Activated CD8-positive, alpha-beta T cell treated with anti-CD3 and anti-CD28 coated beads, Interleukin-2, amount 10 ng/mL, durations not matched to agents 7 days and 5 days (primary cell): ENCODE measurements around the gene EIF1. TPM values are rescaled to one million over a fixed set of nuclear protein-coding genes. Genes with fewer than 3 reads are reported as not detected.
A peak's percentile ranks its signal among the peaks of the same experiment; 100 is the strongest.
"Not testable (repeated sequence)": the region's sequence is repeated elsewhere in the genome, so short reads cannot be mapped to it uniquely, and the experiment has no call there.

Source experiments
- ATAC-seq: fragments of 150-1000 bp; cut with Tn5 transposase; one replicate; pipeline ENCODE4 v1.10.0; 2021; ENCODE audit warnings: moderate library complexity
- CTCF ChIA-PET: fragments of 350-600 bp; sonication (Branson Sonifier 250); formaldehyde crosslinking; loops from one replicate; lab custom pipeline; 2021; ENCODE audit warnings: antibody characterized with exemption; lab: Charles Lee
- POLR2A ChIA-PET: fragments of 350-600 bp; sonication (Branson Sonifier 250); formaldehyde crosslinking; loops from one replicate; lab custom pipeline; 2021; ENCODE audit warnings: antibody characterized with exemption; lab: Charles Lee
- DNase-seq: peaks from one replicate; pipeline ENCODE4 v3.0.0-alpha.2; 2020
- H3K27ac Mint-ChIP-seq: one replicate; pipeline ENCODE4 v1.8.0; 2021; ENCODE audit warnings: mild to moderate bottlenecking, mixed read lengths
- H3K27me3 Mint-ChIP-seq: one replicate; pipeline ENCODE4 v1.8.0; 2021; ENCODE audit warnings: low read depth, mixed read lengths
- H3K36me3 Mint-ChIP-seq: one replicate; pipeline ENCODE4 v1.8.0; 2021; ENCODE audit warnings: low read depth, mixed read lengths
- H3K4me1 Mint-ChIP-seq: one replicate; pipeline ENCODE4 v1.8.0; 2021; ENCODE audit warnings: low read depth, mixed read lengths
- H3K4me3 Mint-ChIP-seq: one replicate; pipeline ENCODE4 v1.8.0; 2021; ENCODE audit warnings: mild to moderate bottlenecking, mixed read lengths
- H3K9me3 Mint-ChIP-seq: one replicate; pipeline ENCODE4 v1.8.0; 2022; ENCODE audit warnings: mixed read lengths; ENCODE audit not compliant: insufficient read depth
- total RNA-seq, 2 experiments: library from RNA; stranded (reverse); gene quantifications; one replicate each; pipeline ENCODE4 v1.2.3, GENCODE V29; 2021

Gene EIF1
- total RNA-seq, 2 experiments from 2014 or later, result 661 to 670 TPM

DNA sequence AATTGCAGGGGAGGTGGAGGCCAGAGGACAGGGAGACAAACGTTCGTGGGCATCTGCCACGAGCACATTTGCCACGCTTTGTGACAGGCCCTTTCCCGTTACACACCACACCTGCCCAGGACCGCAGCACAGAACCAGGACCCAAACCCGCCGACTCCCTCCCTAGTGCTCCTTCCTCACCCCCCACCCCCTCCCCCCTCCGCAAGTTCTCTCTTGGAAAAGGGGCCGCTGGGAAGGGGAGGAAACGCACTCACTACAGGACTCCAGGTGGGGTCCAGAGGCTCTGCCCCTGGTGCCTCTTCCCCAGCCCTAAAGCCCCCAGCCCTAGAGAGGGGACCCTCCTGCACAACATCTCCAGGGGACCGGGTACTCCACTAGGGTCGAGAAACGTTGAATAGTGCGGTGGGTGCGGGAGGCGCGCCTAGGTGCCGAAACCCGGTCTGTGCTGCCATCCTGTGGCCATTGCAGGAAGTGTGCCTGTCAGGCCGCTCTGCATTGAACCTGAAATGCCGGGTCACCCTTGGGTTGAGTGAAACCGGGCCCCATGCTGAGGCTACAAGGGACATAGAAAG lies 21.9 kb upstream of the EIF1 start:
- Mint-ChIP-seq H3K27ac (peak overlapping the region; percentile 93), H3K27me3 (peaks cover 17% of the 10 kb centered on the region), H3K4me1 (peaks cover 38% of the 10 kb centered on the region), H3K4me3 (peak overlapping the region; percentile 82), H3K36me3 (peaks cover 2% of the 10 kb centered on the region), H3K9me3 (no peaks in the 10 kb centered on the region)
- ChIA-PET POLR2A (interaction anchor here (0.9 to 6.1 kb wide), 6 partner anchors 9 to 1701 kb away, joined by 3 to 108 read pairs (median 9); partner anchors contain the start of gene EIF1), CTCF (interaction anchor here (0.6 to 12.5 kb wide), 15 partner anchors 12 to 864 kb away, joined by 3 to 399 read pairs (median 4); partner anchors contain the start of gene EIF1)
- DNase-seq (peak; percentile 92), ATAC-seq (peak; percentile 66)

DNA sequence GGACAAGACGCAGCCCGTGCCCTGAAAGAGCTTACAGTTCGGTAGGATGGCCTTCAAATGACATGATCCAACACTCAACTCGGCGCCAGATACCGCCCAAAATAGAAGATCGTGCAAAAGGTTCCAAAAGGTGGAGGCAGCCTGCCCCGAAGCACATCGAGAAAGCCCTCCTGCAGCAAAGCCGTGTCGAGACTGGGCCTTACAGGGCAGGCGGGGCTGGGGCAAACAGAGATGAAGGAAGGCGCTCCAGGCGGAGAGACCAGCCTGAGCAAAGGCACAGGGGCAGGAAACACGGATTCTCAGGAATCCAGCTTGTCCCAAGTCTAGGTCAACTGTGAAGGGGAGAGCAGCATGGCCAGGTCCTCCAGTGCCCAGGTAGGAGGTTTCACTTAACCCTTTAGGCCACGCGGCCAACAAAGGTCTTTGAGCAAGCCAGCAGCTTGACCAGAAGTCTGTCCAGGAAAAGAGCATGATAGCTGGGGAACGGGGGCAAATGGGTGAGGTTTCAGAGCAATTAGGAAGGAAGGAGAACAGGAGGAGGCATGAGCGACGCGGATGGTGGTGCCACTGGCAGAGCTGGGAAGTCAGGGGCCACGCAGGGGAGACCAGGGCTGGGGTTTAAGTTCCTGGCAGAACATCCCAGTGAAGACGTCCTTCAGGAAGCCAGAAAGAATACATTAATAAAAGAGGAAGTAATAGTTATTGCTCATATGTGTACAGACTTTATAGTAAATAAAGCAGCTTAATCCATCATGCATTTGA lies 21.2 kb upstream of the EIF1 start:
- ATAC-seq, result no peak
- no peak for DNase-seq
- Mint-ChIP-seq H3K27ac (peak overlapping the region; percentile 93), H3K4me3 (peak overlapping the region; percentile 82), H3K27me3 (peaks cover 17% of the 10 kb centered on the region), H3K9me3 (no peaks in the 10 kb centered on the region), H3K4me1 (peaks cover 38% of the 10 kb centered on the region), H3K36me3 (peaks cover 2% of the 10 kb centered on the region)
- ChIA-PET CTCF (interaction anchor here (0.6 to 12.5 kb wide), 9 partner anchors 12 to 812 kb away, joined by 3 to 399 read pairs (median 5); partner anchors contain the start of gene EIF1), POLR2A (interaction anchor here (0.6 to 6.1 kb wide), 5 partner anchors 9 to 1700 kb away, joined by 3 to 108 read pairs (median 6); partner anchors contain the start of gene EIF1)

DNA sequence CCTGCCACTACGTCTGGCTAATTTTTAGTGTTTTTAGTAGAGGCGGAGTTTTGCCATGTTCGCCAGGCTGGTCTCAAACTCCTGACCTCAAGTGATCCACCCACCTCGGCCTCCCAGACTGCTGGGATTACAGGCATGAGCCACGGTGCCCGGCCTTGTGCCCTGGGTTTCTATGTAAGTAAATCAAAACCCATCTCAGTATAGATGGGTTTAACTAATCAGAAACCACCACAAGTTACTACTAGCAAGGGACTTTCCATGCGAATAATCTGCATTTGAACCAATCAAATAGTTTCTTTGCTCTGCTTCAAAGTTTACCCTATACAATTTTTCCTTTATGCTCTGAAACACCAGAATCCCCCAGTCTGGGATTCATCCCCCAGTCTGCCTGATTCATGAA lies 16.5 kb upstream of the EIF1 start:
- Mint-ChIP-seq H3K27ac (no peak overlapping the region), H3K27me3 (no peaks in the 10 kb centered on the region), H3K4me1 (peaks cover 32% of the 10 kb centered on the region), H3K36me3 (peaks cover 3% of the 10 kb centered on the region), H3K9me3 (no peaks in the 10 kb centered on the region), H3K4me3 (no peak overlapping the region)
- DNase-seq (no peak), ATAC-seq (no peak)
- ChIA-PET CTCF (interaction anchor here (0.7 to 1.8 kb wide), 2 partner anchors 9 kb away, joined by 3 to 8 read pairs; no protein-coding TSS in a partner anchor), POLR2A (interaction anchor here (1.6 kb wide), 1 partner anchor 17 kb away, joined by 4 read pairs; the partner anchor contains the start of gene EIF1)

DNA sequence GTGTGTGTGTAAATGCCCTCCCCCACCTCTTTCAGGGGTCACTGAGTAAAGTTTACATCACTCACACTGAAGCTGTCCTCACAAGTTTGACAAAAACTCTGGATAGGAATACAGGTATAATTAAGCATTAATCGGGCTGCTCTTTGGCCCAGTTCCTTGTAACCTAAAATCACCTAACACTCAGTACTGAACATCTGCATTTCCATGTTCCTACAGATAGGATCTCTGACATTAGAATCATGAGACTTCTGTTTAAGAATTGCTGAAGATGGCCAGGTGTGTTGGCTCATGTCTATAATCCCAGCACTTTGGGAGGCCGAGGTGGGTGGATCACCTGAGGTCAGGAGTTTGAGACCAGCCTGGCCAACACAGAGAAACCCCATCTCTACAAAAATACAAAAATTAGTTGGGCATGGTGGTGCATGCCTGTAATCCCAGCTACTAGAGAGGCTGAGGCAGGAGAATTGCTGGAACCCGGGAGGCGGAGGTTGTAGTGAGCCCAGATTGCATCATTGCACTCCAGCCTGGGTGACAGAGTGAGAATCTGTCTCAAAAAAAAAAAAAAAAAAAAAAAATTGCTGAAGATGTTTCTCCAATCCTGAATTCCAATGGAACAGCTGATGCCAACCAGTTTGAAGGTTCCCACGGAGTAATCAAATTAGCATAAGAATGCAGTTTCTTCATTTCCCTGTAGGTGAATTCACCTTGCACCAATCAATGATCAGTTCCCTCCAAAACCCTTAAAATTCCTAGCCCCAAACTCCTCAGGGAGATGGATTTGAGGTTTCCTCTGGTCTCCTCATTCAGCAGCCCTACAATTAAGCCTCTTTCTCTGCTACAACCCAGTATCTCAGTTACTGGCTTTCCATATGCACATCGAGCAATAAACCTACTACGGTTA lies 13.3 kb upstream of the EIF1 start:
- ATAC-seq, H3K27me3 Mint-ChIP-seq, DNase-seq, H3K9me3 Mint-ChIP-seq, H3K27ac Mint-ChIP-seq, H3K4me3 Mint-ChIP-seq: not testable (repeated sequence)
- POLR2A ChIA-PET, result interaction anchor here (0.6 to 7.9 kb wide), 4 partner anchors 8 to 1881 kb away, joined by 3 to 303 read pairs (median 4); partner anchors contain the start of gene EIF1
- CTCF ChIA-PET, result interaction anchor here (1.3 to 8.5 kb wide), 3 partner anchors 10 to 21 kb away, joined by 3 to 219 read pairs (median 3); partner anchors contain the start of gene EIF1
- Mint-ChIP-seq H3K4me1 (peaks cover 47% of the 10 kb centered on the region), H3K36me3 (peaks cover 11% of the 10 kb centered on the region)

DNA sequence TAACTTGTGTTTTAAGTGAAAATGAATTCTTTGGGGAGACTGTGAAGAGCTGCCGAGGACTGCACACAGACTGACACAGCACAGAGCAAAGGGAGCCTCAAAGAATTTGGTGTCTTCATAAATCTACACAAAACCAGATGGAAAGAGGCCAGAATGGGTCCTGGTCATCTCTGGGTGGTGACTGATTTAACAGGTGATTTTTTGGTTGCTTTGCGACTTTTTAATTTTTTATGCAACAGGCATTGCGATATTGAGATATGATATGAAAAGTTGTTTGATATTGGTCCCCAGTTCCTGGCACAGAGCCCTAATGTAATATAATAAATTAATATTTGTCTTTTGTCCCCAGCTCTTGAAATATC lies 12.6 kb upstream of the EIF1 start:
- POLR2A ChIA-PET, result interaction anchor here (0.6 to 7.9 kb wide), 4 partner anchors 8 to 1881 kb away, joined by 3 to 303 read pairs (median 4); partner anchors contain the start of gene EIF1
- CTCF ChIA-PET, result interaction anchor here (0.7 to 8.5 kb wide), 5 partner anchors 10 to 20 kb away, joined by 3 to 219 read pairs (median 3); partner anchors contain the start of gene EIF1
- H3K36me3 Mint-ChIP-seq, result peaks cover 11% of the 10 kb centered on the region
- no peak overlapping the region for H3K27ac Mint-ChIP-seq
- peaks cover 52% of the 10 kb centered on the region for H3K4me1 Mint-ChIP-seq
- peaks cover 6% of the 10 kb centered on the region for H3K9me3 Mint-ChIP-seq
- H3K27me3 Mint-ChIP-seq, result no peaks in the 10 kb centered on the region
- no peak overlapping the region for H3K4me3 Mint-ChIP-seq
- DNase-seq (no peak), ATAC-seq (no peak)

DNA sequence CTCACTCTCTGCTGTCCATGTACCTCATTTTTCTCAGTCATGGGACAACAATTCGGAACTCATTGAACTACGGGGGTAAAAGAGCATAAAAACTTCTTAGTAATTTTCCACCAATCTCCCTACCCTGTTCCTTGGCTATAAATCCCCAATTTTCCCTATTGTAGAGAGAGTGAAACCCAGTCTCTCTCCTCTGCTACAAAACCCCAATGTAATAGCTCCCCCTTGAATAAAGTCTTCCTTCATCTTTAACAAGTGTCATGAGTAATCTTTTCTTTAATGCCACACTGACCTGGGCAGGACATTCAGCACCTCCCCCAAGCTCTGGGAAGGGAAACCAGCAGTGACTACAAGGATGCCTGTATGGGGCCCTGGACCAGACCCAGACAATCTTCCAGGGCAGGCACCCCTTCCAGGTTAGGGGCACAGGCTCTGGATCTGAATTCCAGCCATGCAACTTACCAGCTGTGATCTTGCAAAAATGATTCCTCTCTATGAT lies 10.2 kb upstream of the EIF1 start:
- CTCF ChIA-PET, result interaction anchor here (0.7 to 8.5 kb wide), 8 partner anchors 12 to 860 kb away, joined by 3 to 219 read pairs (median 16); partner anchors contain the start of genes EIF1 and P3H4
- peaks cover 62% of the 10 kb centered on the region for H3K4me1 Mint-ChIP-seq
- H3K27ac Mint-ChIP-seq, result peak overlapping the region; percentile 94
- H3K4me3 Mint-ChIP-seq, result peak overlapping the region; percentile 84
- peak; percentile 28 for ATAC-seq
- peaks cover 6% of the 10 kb centered on the region for H3K9me3 Mint-ChIP-seq
- peaks cover 11% of the 10 kb centered on the region for H3K36me3 Mint-ChIP-seq
- DNase-seq, result no peak
- H3K27me3 Mint-ChIP-seq, result no peaks in the 10 kb centered on the region
- POLR2A ChIA-PET, result interaction anchor here (0.6 to 7.9 kb wide), 8 partner anchors 8 to 62 kb away, joined by 3 to 303 read pairs (median 6); partner anchors contain the start of gene EIF1

DNA sequence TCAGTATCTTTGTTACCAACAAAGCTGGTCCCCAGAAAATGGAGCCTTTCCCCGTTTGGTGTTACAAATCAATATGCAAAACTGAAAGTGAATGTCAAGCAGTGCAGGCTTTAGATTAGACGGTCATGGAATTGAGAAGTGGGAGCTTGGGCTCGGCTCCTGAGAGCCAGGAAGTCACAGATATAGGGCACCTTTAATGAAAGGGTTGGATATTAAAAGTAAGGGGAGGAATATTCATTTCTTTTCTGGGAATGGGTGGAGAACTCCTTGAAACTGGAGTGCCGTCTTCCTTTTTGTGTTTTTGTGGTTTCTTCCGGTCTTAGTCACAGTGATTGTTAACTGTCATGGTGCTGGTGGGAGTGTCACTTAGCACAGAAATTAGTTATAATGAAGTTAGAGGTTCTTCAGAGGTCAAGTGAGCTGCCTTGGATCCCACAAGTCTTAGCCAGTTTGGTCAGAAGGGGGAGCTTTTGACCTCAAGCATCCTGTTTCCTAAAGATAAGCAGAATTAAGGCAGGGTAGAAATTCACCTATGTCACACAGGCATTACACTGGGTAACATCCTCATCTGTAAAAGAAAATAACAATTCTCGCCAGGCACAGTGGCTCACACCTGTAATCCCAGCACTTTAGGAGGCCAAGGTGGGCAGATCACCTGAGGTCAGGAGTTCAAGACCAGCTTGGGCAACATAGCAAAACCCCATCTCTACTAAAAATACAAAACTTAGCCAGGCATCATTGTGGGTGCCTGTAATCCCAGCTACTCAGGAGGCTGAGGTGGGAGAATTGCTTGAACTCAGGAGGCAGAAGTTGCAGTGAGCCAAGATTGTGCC lies 9.6 kb upstream of the EIF1 start:
- DNase-seq, result peak; percentile 91
- peak; percentile 91 for ATAC-seq
- H3K36me3 Mint-ChIP-seq, result peaks cover 11% of the 10 kb centered on the region
- POLR2A ChIA-PET, result interaction anchor here (0.9 to 7.9 kb wide), 8 partner anchors 9 to 17 kb away, joined by 3 to 303 read pairs (median 6); partner anchors contain the start of gene EIF1
- peaks cover 6% of the 10 kb centered on the region for H3K9me3 Mint-ChIP-seq
- H3K4me3 Mint-ChIP-seq, result peak overlapping the region; percentile 84
- H3K27me3 Mint-ChIP-seq, result no peaks in the 10 kb centered on the region
- H3K4me1 Mint-ChIP-seq, result peaks cover 62% of the 10 kb centered on the region
- CTCF ChIA-PET, result interaction anchor here (0.7 to 8.5 kb wide), 7 partner anchors 11 to 860 kb away, joined by 3 to 219 read pairs (median 21); partner anchors contain the start of genes EIF1 and P3H4
- H3K27ac Mint-ChIP-seq, result peak overlapping the region; percentile 94

DNA sequence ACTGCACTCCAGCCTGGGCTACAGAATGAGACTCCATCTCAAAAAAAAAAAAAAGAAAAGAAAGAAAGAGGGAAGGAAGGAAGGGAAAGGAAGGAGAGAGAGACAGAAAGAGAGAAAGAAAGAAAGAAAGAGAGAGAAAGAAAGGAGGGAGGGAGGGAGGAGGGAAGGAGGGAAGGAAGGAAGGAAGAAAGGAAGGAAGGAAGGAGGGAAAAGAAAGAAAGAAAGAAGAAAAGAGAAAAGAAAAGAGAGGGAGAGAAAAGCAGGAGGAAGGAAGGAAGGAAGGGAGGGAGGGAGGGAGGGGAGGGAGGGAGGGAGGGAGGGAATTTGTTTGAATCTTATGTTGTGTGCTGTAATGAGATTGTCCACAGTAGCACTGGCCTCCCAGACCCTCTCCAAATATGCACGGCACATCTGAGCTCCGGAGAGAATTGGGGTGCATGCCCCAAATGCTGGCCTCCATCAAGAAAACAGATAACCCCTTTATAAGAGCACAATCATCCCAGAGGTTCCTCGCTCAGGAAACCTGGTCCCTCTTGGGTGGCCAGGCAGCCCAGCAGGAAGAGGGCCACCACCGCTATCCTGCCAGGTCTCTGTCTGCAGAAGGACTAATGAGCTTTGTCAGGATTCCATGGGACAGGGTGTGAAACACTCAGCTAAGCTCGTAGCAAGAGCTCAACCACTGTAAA lies 8.8 kb upstream of the EIF1 start:
- Mint-ChIP-seq H3K36me3 (peaks cover 11% of the 10 kb centered on the region), H3K4me3 (peak overlapping the region; percentile 84), H3K27me3 (no peaks in the 10 kb centered on the region), H3K9me3 (peaks cover 6% of the 10 kb centered on the region), H3K4me1 (peaks cover 62% of the 10 kb centered on the region), H3K27ac (peak overlapping the region; percentile 94)
- DNase-seq (no peak), ATAC-seq (no peak)
- ChIA-PET POLR2A (interaction anchor here (1.0 to 7.9 kb wide), 6 partner anchors 10 to 16 kb away, joined by 3 to 303 read pairs (median 10); partner anchors contain the start of gene EIF1), CTCF (interaction anchor here (2.6 to 8.5 kb wide), 5 partner anchors 10 to 131 kb away, joined by 10 to 219 read pairs (median 45); partner anchors contain the start of gene EIF1)

DNA sequence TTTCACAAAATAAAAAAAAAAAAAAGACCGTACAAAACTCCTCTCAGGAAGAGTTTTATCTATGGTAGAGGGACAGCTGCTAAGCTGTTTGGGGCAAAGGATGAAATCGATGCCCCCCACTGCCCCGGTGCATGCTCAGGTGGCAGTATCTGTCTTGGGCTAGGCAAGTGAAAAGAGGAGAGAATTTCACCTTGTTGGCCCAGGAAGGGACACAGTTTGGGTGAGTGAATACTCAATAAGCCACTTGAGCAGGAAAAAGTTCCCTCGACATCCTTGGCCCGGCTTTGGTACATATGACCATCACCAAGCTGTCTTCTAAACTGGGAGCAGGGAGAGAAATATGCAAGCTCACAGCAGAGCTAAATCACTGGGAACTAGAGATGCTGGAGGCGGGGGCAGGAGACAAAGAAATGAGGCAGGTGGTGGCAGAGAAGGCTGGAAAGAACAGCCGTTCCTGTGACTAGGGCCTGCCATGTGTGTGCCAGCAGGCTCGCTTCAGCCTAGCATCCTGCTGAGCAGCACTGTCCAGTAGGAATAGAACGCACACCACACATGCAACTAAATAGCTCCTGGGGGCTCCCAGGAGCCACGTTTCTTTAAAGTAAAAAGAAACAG lies 8.2 kb upstream of the EIF1 start:
- Mint-ChIP-seq H3K9me3 (peaks cover 6% of the 10 kb centered on the region), H3K4me1 (peaks cover 62% of the 10 kb centered on the region), H3K27ac (peak overlapping the region; percentile 94), H3K27me3 (no peaks in the 10 kb centered on the region), H3K4me3 (no peak overlapping the region), H3K36me3 (peaks cover 11% of the 10 kb centered on the region)
- DNase-seq (no peak), ATAC-seq (no peak)
- CTCF ChIA-PET, result interaction anchor here (3.5 to 8.5 kb wide), 4 partner anchors 10 to 32 kb away, joined by 21 to 219 read pairs (median 96); partner anchors contain the start of gene EIF1
- POLR2A ChIA-PET, result interaction anchor here (7.9 kb wide), 1 partner anchor 10 kb away, joined by 303 read pairs; the partner anchor contains the start of gene EIF1
